Esophagus muscularis mucosa (tissue), 3 donors: ENCODE data around the gene ECD.

Source experiments
- POLR2A ChIP-seq: fragments of 450-650 bp; IDR thresholded peaks from one replicate; pipeline ENCODE4 v1.6.1; 2017; ENCODE audit warnings: antibody characterized with exemption, moderate library complexity, mild to moderate bottlenecking, low read depth
- TF ChIP-seq, protein P1 (sequence below), 3 experiments: fragments of 200-600 bp in 2 of 3; fragments of 450-650 bp in 1 of 3; sonication (generic) in 2 of 3; IDR thresholded peaks; one replicate each; pipeline ENCODE4 v1.5.1; 2017 to 2019; ENCODE audit warnings: antibody characterized with exemption in 3 of 3, mild to moderate bottlenecking in 2 of 3, moderate library complexity in 1 of 3

DNA sequence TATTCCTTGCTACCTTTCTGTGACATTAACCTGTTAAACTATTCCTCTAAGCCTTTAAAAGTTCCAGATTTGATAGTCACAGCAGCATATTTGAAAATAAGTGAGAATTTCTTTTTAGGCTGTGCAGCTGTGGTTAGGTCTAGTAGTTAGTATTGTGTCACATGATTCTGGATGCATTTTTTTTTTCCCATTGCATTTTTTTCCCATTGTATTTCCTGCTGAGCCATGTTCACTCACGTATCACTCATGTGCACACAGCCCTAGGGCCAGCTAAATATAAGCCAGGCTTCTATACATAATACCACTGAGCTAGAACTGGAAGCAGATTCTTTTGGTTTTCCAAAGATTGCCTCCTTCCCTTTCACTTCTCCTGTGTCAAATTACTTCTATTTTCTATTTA, 41.9 kb upstream of the ECD start:
- TF ChIP-seq, protein P1, sequence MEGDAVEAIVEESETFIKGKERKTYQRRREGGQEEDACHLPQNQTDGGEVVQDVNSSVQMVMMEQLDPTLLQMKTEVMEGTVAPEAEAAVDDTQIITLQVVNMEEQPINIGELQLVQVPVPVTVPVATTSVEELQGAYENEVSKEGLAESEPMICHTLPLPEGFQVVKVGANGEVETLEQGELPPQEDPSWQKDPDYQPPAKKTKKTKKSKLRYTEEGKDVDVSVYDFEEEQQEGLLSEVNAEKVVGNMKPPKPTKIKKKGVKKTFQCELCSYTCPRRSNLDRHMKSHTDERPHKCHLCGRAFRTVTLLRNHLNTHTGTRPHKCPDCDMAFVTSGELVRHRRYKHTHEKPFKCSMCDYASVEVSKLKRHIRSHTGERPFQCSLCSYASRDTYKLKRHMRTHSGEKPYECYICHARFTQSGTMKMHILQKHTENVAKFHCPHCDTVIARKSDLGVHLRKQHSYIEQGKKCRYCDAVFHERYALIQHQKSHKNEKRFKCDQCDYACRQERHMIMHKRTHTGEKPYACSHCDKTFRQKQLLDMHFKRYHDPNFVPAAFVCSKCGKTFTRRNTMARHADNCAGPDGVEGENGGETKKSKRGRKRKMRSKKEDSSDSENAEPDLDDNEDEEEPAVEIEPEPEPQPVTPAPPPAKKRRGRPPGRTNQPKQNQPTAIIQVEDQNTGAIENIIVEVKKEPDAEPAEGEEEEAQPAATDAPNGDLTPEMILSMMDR (IDR thresholded peaks at IDR 0.05), result no peak
- TF ChIP-seq POLR2A, result no peak
